ENCODE measurements around the gene EPB41L2. TPM values are rescaled to one million over a fixed set of nuclear protein-coding genes. Genes with fewer than 3 reads are reported as not detected.

Gene EPB41L2
- total and polyA plus RNA-seq, 2 donors from 2014 or later: 19.6 to 111 TPM

DNA sequence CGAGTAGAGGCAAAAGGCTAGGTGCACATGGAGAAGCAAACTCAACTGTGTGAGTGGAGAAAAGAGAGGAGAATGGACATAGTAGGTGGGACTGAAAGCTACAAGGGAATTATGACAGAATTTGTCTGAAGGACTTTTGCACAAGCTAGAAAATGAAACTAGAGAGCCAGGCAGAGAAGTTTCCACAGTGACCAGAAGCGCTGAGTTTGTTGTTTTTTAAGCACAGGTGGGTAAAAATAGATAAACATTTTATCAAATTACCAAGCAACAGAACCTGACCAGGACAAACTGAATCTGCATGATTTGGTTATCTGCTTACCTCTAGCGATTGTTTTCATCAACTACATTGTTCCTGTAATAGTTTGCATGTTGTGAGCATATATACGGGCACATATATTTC, 197.3 kb downstream of the EPB41L2 start:
- no peak overlapping the region for H3K27ac ChIP-seq (ENCODE audit: low read depth in 2 of 2, low read length in 2 of 2)
- no peaks in the 10 kb centered on the region for H3K4me1 ChIP-seq (ENCODE audit: control insufficient read depth in 2 of 3, insufficient read depth in 2 of 3, low read depth in 1 of 3, low read length in 3 of 3)
- intact Hi-C loops (cut with DNase I): no loop called here
- FAIRE-seq (no peak), DNase-seq (no peak)
- H3K4me3 ChIP-seq (ENCODE audit: low read length in 3 of 3): no peak overlapping the region
- no peaks in the 10 kb centered on the region for H3K9me3 ChIP-seq (ENCODE audit: control insufficient read depth in 2 of 3, insufficient read depth in 1 of 3, low read length in 3 of 3)
- no peaks in the 10 kb centered on the region for H3K27me3 ChIP-seq (ENCODE audit: control insufficient read depth, insufficient read depth, low read length)
- no peak overlapping the region for H3K9ac ChIP-seq (ENCODE audit: low read length in 3 of 3)
- TF ChIP-seq, protein P1, sequence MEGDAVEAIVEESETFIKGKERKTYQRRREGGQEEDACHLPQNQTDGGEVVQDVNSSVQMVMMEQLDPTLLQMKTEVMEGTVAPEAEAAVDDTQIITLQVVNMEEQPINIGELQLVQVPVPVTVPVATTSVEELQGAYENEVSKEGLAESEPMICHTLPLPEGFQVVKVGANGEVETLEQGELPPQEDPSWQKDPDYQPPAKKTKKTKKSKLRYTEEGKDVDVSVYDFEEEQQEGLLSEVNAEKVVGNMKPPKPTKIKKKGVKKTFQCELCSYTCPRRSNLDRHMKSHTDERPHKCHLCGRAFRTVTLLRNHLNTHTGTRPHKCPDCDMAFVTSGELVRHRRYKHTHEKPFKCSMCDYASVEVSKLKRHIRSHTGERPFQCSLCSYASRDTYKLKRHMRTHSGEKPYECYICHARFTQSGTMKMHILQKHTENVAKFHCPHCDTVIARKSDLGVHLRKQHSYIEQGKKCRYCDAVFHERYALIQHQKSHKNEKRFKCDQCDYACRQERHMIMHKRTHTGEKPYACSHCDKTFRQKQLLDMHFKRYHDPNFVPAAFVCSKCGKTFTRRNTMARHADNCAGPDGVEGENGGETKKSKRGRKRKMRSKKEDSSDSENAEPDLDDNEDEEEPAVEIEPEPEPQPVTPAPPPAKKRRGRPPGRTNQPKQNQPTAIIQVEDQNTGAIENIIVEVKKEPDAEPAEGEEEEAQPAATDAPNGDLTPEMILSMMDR (IDR thresholded peaks at IDR 0.05; ENCODE audit: borderline replicate concordance, extremely low read depth, insufficient read depth): no peak
- peaks cover 0 to 4% (median 0%) of the 10 kb centered on the region in 3 donors for H3K36me3 ChIP-seq (ENCODE audit: control insufficient read depth in 2 of 3, insufficient read depth in 3 of 3, low read length in 3 of 3)

DNA sequence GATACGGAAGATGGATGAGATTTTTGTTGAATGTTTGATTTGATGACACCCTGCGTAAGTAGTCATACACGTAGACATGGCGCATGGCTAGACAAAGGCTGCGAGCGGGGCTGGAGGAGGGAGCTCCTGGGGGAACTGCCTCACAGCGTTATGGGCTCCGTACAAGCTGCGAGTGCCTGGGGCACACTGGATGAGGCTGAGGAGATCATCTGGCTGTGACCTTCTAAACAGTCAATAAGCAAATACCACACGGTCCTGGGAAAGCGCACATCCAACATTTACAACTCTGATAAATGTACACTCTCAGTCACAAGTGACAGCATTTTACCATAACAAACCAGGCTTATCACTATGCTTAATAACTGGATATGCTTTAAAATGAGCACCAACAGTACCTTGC, 198.7 kb downstream of the EPB41L2 start:
- no peaks in the 10 kb centered on the region for H3K27me3 ChIP-seq (ENCODE audit: control insufficient read depth, insufficient read depth, low read length)
- TF ChIP-seq, protein P1 (IDR thresholded peaks at IDR 0.05; ENCODE audit: borderline replicate concordance, extremely low read depth, insufficient read depth): no peak
- no peaks in the 10 kb centered on the region for H3K4me1 ChIP-seq (ENCODE audit: control insufficient read depth in 2 of 3, insufficient read depth in 2 of 3, low read depth in 1 of 3, low read length in 3 of 3)
- H3K9ac ChIP-seq (ENCODE audit: low read length in 3 of 3): no peak overlapping the region
- H3K9me3 ChIP-seq (ENCODE audit: control insufficient read depth in 2 of 3, insufficient read depth in 1 of 3, low read length in 3 of 3): no peaks in the 10 kb centered on the region
- H3K36me3 ChIP-seq (ENCODE audit: control insufficient read depth in 2 of 3, insufficient read depth in 3 of 3, low read length in 3 of 3): peaks cover 0 to 4% (median 0%) of the 10 kb centered on the region in 3 donors
- H3K27ac ChIP-seq (ENCODE audit: low read depth in 2 of 2, low read length in 2 of 2): no peak overlapping the region
- H3K4me3 ChIP-seq (ENCODE audit: low read length in 3 of 3): no peak overlapping the region
- DNase-seq (no peak), FAIRE-seq (no peak)
- intact Hi-C loops (cut with DNase I): no loop called here

DNA sequence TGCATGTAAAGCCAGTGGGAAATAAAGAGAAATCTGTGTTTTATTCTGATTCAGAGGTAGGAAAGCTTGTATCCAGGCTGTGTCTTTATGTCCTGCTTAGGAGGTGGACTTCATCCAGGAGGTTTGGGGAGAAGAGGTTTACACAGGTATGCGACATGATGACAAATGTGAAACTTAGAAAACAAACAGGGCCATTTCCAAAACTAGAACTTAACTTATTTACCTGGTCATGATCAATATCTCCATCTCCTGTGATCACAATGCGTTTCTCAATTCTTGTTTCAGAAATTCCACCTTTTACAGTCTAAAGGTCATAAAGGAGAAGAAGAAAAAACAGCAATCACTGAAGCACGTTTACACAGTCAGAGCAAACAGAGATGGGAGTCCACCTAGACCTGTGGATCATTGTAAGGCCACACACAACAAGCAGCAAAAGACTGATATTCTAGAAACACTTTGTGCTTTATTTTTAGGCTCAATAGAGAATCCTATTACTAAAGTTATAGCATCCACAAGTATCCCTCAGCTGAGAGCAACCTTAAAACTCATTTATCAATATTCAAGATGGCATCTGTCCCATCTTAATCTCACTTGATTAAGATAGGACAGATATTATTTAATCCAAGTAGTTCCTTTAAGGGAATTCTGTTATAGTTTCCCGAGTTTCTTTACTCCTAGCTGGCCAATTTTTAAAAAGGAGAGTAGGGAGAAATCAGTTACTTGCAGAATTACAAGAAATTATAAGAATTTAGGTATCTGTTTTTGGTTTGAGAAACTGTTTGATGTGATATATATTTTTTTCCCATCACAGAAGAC, 199.4 kb downstream of the EPB41L2 start:
- Histone ChIP-seq H3K27me3 (ENCODE audit: control insufficient read depth, insufficient read depth, low read length) (no peaks in the 10 kb centered on the region), H3K4me3 (ENCODE audit: low read length in 3 of 3) (no peak overlapping the region), H3K4me1 (ENCODE audit: control insufficient read depth in 2 of 3, insufficient read depth in 2 of 3, low read depth in 1 of 3, low read length in 3 of 3) (no peaks in the 10 kb centered on the region), H3K36me3 (ENCODE audit: control insufficient read depth in 2 of 3, insufficient read depth in 3 of 3, low read length in 3 of 3) (peaks cover 0 to 4% (median 0%) of the 10 kb centered on the region in 3 donors), H3K9ac (ENCODE audit: low read length in 3 of 3) (no peak overlapping the region), H3K27ac (ENCODE audit: low read depth in 2 of 2, low read length in 2 of 2) (no peak overlapping the region), H3K9me3 (ENCODE audit: control insufficient read depth in 2 of 3, insufficient read depth in 1 of 3, low read length in 3 of 3) (no peaks in the 10 kb centered on the region)
- FAIRE-seq: no peak
- TF ChIP-seq, protein P1 (IDR thresholded peaks at IDR 0.05; ENCODE audit: borderline replicate concordance, extremely low read depth, insufficient read depth): no peak
- intact Hi-C loops (cut with DNase I): no loop called here
- no peak for DNase-seq

Data from kidney (tissue), 14 donors.